ENCODE results near the gene PHETA1. TPM values are rescaled to one million over a fixed set of nuclear protein-coding genes. Genes with fewer than 3 reads are reported as not detected.
"Not testable (repeated sequence)": the region's sequence is repeated elsewhere in the genome, so short reads cannot be mapped to it uniquely, and the experiment has no call there.

The PHETA1 gene
- total RNA-seq, 1 donor from 2014 or later = 7.5 TPM

DNA sequence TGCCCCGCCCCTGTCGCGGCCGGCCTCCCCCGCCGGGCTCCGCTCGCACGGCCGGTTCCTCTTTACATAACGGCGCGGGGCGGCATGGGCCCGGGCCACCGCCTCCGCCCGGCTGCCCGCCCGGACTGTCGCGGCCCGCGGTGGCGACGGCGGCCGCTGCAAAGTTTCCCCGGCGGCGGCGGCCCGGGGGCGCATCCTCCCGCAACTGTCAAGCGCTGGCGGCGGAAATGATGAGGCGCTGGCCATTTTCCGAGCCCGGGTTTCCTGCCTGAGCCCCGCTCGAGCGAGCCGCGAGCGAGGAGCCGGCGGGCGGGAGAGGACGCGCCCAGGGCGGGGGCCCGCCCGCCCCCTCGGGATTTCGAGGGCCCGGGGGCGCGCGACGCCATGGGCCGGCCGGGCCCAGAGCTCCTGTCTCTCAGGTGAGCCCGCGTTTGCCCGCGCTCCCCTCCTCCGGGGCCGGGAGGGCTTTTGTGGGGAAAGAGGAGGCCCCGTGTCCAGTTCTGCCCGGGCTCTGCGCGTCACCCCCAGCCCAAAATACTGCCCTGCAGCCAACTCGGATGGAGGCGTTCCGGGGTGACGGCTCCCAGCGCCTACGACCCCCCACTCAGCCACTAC lies 37.1 kb upstream of the PHETA1 start, which contains the start of gene SH2B3:
TSS of gene SH2B3 (plus strand) at position 65 of the 615 bp plus-strand sequence. CDS start 12,223 bp downstream, outside the sequence.
- DNase-seq (ENCODE audit: low read depth, low spot score) = no peak

DNA sequence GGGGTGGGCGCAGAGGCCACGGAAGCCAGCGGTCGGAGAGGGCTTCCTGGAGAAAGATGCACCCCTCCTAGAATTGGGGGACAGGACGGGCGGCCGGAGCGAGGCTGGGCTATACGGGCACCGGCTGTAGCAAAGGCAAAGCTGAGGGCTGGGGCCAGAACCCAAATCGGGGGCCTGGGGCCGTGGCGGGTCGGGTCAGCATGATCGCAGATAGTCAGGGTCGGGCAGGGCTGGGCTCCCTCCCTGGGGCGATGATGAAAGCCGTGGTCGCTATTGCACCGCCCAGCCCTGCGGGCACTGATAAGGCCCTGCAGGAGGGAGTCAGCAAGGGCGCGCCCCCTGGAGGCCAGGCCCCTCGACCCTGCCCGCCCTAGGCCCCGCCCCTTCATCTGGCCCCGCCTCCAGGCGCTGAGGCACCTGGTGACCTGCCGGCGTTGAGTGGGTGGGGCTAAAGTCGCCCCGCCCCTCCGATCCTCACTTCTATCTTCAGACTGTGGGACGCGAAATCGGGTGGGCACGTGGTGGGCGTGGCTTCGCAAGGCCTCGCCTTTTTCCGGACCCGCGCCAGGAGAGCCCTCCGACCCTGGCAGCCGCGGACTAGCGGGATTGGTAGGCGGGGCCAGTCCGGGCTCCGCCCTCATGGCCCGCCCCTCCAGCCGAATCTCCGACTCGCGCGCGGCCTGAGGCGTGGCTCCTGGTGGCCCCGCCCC lies 36.4 kb upstream of the PHETA1 start:
- DNase-seq (ENCODE audit: low read depth, low spot score) = peak; percentile 85

DNA sequence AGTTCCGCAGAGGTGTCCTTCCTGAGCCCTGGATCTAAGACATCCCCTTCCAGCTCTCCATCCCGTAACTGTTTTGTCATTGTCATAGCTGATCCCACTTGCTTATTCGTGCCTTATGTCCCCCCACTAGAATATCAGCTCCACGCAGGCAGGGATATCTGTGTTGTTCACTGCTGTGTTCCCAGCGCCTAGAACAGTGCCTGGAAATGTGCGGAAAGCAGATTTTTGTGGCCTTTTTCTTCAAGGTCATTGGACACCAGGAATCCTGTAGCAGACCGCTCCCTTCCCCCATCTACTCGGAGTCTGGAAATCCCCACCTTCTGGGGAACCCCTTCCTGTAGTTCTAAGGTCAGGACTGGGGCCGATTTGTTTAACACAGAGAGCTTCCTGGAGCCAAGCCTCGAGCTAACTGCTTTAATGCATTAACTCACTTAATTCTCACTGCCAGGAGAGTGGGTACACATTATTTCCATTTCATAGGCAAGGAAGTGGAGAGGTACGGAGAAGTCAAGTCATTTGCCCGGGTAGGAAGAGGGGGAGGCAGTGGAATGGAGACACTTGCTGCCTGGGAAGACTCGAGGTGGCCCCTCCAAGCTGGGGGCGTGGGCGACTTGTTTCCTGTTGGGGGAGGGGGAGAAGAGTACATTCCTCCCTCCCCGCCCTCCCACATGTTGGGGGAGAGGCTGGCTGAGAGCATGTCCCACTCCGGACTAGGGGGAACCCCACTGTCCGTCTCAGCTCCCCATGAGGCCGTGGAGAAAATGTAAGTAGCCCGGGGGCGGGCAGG lies 35.7 kb upstream of the PHETA1 start:
- DNase-seq (ENCODE audit: low read depth, low spot score) = no peak

DNA sequence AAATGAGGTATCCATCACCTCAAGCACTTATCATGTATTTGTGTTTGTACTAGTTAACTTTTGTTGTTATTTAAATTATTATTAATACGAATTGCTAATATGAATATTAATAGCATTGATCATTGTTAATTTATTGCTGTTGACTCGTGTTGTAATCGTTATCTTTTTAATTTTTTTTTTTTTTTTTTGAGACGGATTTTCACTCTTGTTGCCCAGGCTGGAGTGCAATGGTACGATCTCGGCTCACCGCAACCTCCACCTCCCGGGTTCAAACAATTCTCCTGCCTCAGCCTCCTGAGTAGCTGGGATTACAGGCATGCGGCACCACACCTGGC lies 33.6 kb upstream of the PHETA1 start:
- not testable (repeated sequence) for DNase-seq (ENCODE audit: low read depth, low spot score)

DNA sequence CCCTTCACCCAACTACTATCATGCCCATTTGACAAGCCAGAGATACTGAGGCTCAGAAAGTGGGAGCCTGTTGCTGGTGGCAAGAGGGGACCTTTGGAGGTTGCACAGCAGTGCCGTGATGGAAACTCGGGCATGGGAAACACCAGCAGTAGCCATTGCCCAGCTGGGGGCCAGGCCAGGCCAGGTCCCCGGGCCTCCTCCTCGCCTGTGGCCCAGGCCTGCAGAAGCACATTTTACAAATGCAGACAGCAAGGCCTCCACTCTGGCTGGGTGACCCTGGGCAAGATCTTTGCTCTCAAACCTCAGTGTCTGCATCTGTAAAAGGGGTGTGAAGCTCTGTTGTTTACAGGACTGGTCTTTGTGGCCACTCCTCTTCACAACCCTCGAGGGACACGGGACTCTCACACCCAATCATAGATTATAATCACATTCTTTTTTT lies 32.3 kb upstream of the PHETA1 start:
- DNase-seq (ENCODE audit: low read depth, low spot score) = no peak

DNA sequence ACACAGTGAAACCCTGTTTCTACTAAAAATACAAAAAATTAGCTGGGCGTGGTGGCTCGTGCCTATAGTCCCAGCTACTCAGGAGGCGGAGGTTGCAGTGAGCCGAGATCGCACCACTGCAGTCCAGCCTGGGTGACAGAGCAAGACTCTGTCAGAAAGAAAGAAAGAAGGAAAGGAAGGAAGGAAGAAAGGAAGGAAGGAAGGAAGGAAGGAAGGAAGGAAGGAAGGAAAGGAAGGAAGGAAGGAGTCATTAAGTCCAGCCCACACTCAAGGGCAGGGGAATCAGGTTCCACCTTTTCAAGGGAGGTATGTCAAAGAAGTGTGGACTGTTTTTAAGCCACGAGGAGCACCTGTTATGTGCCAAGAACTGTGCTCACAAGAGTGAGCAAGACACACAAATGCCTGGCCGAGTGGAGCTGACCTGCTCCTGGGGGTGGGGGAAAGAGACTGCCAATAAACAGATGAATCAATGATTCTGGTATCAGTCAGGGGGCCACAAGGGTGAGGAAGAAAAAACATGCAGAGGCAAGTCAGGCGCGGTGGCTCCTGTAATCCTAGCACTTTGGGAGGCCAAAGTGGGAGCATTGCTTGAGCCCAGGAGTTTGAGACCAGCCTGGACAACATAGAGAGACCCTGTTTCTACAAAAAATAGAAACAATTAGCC lies 31.0 kb upstream of the PHETA1 start:
- DNase-seq (ENCODE audit: low read depth, low spot score) = not testable (repeated sequence)

DNA sequence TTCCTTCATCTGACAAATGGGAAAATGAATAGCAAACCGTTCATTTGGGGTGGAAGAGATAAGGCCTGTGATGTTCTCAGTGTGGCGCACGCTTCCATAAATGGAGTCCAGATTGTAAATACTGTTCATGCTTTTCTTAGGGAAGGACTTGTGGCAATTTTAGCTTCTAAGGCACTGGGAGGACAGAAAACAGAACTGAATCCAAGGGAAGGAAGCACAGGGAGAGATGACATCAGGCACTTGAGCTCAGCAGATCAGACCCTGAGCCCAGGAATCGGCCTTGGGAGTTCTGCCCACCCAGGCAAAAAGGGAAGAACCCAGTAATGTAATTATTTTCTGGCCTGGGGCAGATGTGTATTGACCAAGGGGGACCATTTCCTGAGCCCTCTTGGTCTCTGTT lies 29.6 kb upstream of the PHETA1 start:
- DNase-seq (ENCODE audit: low read depth, low spot score) = no peak

DNA sequence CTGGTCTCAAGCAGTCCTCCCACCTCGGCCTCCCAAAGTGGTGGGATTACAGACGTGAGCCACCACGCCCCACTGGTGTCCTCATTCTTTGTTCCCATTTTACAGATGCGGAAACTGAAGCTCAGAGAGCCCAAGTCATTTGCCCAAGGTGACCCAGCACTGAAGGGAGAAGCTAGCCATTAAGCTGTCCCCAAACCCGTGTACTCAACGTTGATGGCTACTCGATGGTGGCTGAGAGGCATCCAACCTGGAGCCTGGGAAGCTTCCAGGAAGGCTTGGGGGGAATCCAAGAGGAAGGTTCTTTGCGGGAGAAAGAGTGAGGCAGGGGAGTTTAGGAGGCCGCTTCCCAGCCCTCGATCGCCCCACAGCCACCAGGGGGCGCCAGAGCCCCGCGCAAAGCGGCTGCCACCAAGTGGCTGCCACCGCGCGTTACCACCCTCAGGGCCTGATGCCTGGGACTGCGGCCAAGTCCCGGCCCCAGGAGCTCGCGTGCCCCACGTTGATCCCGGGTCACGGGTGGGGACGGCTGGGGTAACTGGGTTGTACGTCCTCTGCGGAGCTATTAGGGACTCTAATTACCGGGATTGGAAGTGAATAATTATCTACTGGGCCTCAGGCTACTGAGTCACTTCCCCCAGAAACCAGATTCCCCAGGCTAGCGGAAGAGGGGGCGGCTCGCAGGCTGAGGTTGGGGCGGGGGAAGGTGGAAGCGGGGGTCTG lies 28.0 kb upstream of the PHETA1 start:
- peak; percentile 86 for DNase-seq (ENCODE audit: low read depth, low spot score)

DNA sequence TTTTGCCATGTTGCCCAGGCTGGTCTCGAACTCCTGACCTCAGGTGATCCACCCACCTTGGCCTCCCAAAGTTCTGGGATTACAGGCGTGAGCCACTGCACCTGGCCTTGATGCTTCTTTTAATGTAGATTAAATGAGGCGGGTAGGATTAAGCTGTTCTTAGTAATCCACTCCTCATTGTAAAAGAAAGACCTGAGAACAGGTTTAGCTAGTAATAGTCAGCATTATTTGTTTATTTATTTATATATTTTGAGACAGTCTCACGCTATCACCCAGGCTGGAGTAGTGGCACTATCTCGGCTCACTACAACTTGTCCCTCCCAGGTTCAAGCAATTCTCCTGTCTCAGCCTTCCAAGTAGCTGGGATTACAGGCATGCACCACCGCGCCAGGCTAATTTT lies 27.4 kb upstream of the PHETA1 start:
- not testable (repeated sequence) for DNase-seq (ENCODE audit: low read depth, low spot score)

DNA sequence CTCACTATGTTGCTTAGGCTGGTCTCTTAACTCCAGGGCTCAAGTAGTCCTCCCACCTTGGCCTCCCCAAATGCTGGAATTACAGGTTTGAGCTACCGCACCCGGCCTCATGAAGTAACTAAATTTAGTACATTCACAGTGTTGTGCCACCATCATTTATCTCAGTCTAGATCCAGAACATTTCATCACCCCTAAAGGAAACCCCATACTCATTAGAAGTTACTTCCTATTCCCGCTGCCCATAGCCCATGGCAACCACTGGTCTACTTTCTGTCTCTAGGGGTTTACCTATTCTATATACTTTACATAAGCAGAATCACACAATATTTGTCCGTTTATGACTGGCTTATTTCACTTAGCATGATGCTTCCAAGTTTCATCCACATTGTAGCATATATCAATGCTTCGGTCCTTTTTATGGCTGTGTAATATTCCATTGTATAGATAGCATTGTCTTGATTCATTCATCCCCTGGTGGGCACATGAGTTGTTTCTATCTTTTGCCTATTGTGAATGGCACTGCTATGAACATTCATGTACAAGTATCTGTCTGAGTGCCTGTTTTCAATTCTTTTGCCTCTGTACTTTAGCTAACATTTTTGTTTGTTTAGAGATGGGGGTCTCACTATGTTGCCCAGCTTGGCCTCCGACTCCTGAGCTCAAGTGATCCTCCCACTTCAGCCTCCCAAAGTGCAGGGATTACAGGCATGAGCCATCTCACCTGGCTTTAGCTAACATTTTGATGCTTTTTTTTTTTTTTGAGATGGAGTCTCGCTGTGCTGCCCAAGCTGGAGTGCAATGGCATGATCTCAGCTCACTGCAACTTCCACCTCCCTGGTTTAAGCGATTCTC lies 26.7 kb upstream of the PHETA1 start:
- DNase-seq (ENCODE audit: low read depth, low spot score) = no peak

DNA sequence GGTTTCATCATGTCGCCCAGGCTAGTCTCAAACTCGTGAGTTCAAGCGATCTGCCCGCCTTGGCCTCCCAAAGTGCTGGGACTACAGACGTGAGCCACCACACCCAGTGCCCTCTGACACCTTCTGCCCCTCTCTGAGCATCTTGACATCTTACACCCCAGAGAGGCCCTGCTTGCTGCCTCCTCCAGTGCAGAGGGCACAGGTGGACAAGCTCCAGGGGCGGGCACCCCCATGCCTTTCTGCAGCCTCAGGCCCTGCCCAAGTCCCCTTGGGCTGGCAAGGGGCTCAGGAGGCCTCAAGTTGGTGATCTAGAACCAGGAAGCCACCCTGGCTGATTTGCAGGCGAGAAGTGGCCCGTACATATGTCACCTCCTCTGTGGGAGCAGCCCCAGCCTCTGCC lies 25.6 kb upstream of the PHETA1 start:
- DNase-seq (ENCODE audit: low read depth, low spot score) = no peak

DNA sequence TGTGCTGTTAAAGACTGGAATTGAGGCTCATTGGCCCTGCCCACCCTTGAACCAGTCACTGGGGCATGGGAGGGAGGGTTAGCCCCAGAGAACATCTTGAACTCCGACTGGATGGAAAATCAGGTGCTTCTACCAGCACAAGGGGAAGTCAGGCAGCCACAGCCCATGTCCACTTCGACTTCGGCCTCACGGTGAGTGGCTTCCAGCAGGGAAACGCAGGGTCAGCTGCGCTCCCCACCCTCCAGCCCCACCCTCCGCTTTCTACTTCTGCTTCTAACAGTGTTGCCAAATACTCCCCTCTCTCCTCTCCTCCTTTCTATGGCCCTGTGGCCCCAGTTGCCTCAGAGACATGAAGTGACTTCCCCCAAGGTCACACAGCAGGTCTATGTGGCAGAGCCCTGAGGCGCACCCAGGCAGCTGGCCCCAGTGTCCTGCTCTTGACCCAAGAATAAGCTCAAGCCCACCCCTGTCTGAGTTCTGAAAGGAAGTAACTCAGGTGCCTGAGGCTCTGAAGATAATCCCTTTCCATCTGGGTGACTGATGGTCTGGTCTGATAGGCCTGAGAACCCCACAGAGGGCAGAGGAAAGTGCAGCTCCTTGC lies 24.9 kb upstream of the PHETA1 start:
- DNase-seq (ENCODE audit: low read depth, low spot score) = no peak

DNA sequence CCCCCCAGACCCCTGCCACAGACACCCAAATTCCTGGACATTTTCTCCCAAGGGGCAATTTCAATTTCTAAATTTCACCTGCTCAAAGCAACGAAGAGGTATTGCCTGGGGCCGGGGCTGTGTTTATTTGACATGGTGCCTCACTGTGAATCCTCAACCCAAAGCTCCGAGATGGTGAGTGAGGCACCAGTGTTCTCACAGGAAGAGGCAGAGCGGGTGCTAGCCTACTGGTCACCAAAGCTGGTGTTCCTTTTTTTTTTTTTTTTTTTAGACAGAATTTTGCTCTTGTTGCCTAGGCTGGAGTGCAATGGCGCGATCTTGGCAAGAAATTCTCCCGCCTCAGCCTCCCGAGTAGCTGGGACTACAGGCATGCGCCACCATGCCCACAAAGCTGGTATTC lies 22.0 kb upstream of the PHETA1 start:
- DNase-seq (ENCODE audit: low read depth, low spot score) = no peak

DNA sequence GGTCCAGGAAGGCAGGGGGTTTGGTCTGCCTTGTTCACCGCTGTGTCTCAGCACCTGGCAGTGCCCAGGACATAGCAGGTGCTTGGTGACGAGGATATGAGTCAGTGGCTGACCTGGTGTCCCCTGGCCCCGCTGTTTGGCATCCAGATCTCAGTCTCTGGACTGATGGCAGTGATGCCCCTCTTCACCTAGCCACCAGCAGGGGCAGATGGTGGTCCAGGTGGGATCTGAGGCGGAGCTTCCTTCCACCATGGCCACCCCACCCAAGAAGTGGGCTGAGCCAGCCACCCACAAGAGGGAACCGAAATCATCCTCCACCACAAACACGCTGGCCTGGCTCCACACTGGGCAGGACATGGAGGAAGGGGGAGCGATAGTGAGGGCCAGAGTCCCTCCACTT lies 20.7 kb upstream of the PHETA1 start:
- no peak for DNase-seq (ENCODE audit: low read depth, low spot score)

DNA sequence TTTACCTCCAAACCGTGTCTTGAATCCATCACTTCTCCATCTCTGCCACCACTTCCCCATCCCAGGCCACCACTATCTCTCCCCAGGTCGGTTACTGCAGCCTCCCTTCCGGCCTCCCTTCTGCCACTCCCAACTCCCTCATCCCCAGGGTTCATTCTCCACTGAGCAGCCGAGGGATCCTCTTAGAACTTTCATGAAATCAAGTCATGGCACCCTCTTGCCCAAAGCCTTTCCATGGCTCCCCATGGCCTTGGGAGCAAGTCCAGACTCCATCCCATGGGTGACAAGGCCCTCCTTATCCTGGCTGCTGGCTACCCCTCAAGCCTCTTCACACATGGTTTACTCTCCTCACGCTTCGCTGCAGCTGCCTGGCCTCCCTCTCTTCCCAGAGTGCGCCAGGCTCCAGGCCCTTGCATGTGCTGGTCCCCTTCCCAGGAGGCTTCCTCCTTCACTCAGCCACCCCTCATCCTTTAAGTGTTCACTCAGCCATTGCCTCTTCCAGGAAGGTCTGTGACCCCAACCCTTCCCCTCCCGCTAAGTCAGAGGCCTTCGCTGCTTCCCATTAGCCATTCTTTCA lies 18.9 kb upstream of the PHETA1 start:
- DNase-seq (ENCODE audit: low read depth, low spot score) = no peak

DNA sequence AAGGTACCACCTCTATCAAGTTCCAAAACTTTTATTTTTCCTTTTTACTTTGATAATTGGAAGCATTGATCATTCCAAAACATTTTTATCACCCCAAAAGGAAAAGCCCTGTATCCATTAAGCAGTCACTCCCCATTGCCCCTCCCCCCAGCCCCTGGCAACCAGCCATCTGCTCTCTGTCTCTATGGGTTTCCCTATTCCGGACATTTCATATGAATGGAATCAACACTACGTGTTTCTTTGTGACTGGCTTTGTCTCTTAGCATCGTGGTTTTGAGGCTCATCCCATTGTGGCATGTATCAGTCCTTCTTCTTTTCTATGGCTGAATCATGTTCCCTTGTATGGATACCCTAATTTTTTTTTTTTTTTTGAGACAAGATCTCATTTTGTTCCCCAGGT lies 18.0 kb upstream of the PHETA1 start:
- no peak for DNase-seq (ENCODE audit: low read depth, low spot score)

DNA sequence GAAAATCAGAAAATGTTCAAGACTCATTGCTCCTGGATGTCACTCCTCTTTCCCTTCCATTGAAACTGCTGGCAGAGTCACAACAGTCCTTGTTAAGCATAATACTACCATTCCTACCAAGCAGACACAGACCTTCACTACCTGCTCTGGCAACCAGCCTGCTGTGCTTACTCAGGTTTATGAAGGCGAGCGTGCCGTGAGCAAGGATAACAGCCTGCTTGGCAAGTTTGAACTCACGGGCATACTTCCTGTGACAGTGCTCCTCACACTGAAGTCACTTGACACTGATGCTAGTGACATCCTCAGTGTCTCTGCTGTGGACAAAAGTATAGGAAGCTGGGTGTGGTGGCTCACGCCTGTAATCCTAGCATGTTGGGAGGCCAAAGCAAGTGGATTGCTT lies 15.7 kb upstream of the PHETA1 start:
- DNase-seq (ENCODE audit: low read depth, low spot score) = no peak

DNA sequence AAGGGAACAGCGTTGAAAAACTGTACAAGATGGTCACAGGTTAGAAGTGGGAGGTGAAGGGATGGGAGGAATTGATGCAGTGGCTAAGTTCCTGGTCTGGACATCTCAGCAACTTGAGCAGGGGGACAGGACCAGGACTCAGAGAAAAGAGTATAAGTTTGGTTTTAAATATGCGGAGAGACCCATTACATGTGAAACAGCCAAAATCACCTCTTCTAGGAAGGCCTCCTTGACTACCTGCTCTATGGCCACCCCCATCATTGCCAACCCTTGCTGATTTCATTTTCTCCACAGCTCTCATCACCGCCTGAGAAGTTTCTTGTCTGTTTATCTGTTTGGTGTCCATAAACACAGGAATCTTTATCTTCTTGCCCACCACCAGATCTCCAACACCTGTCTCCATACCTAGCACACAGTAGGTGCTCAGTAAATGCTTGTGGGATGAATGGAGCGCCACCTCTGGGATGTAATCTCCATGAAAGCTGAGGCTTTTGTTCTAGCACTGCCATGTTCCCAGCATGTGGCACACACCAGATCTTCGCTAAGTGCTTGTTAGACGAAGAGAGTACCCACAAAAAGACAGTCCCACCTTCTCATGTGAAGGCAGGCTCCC lies 11.2 kb upstream of the PHETA1 start:
- no peak for DNase-seq (ENCODE audit: low read depth, low spot score)

DNA sequence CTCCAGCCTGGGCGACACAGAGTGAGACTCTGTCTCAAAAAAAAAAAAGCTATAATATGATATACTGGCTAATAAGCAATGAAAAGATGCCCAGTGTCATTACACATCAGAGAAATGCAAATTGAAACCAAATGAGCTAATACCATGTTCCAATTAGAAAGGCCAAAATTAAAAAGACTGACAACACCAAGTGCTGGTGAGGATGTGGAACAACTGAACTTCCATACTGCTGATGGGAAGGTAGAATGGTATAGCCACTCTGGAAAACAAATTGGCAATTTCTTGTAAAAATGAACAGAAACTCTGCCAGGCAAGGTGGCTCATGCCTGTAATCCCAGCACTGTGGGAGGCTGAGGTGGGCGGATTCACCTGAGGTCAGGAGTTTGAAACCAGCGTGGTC lies 8.5 kb upstream of the PHETA1 start:
- no peak for DNase-seq (ENCODE audit: low read depth, low spot score)

Data from pulmonary artery endothelial cell (primary cell).